ENCODE data around the gene ARFGAP1.

ARFGAP1 gene

GRCh38 chr20:63259734-63260460, 12.7 kb upstream of the ARFGAP1 start:
- H3K4me3 ChIP-seq (replicated peaks; ENCODE audit: low read depth, low read length): no peak overlapping the region
- no peak for TF ChIP-seq CTCF (IDR thresholded peaks at IDR 0.05; ENCODE audit: low read length, missing control alignments)
- no peak for DNase-seq (ENCODE audit: low read depth)

GRCh38 chr20:63260521-63260920, 12.1 kb upstream of the ARFGAP1 start:
- DNase-seq (ENCODE audit: low read depth): no peak
- TF ChIP-seq CTCF (IDR thresholded peaks at IDR 0.05; ENCODE audit: low read length, missing control alignments): no peak
- H3K4me3 ChIP-seq (replicated peaks; ENCODE audit: low read depth, low read length): no peak overlapping the region

GRCh38 chr20:63261060-63261794, 11.4 kb upstream of the ARFGAP1 start:
- DNase-seq (ENCODE audit: low read depth): no peak
- H3K4me3 ChIP-seq (replicated peaks; ENCODE audit: low read depth, low read length): no peak overlapping the region
- TF ChIP-seq CTCF (IDR thresholded peaks at IDR 0.05; ENCODE audit: low read length, missing control alignments): no peak

GRCh38 chr20:63261795-63262528, 10.7 kb upstream of the ARFGAP1 start:
- no peak for TF ChIP-seq CTCF (IDR thresholded peaks at IDR 0.05; ENCODE audit: low read length, missing control alignments)
- H3K4me3 ChIP-seq (replicated peaks; ENCODE audit: low read depth, low read length): no peak overlapping the region
- no peak for DNase-seq (ENCODE audit: low read depth)

- no peak for TF ChIP-seq CTCF (IDR thresholded peaks at IDR 0.05; ENCODE audit: low read length, missing control alignments)
- no peak for DNase-seq (ENCODE audit: low read depth)
- H3K4me3 ChIP-seq (replicated peaks; ENCODE audit: low read depth, low read length): no peak overlapping the region
These were observed 9.8 kb upstream of the ARFGAP1 start for GRCh38 chr20:63262836-63263235.

GRCh38 chr20:63264000-63264399, 8.6 kb upstream of the ARFGAP1 start:
- TF ChIP-seq CTCF (IDR thresholded peaks at IDR 0.05; ENCODE audit: low read length, missing control alignments): no peak
- no peak for DNase-seq (ENCODE audit: low read depth)
- no peak overlapping the region for H3K4me3 ChIP-seq (replicated peaks; ENCODE audit: low read depth, low read length)
